ENCODE results near the gene LRP5. TPM values are rescaled to one million over a fixed set of nuclear protein-coding genes. Genes with fewer than 3 reads are reported as not detected.

The LRP5 gene
- total and polyA plus RNA-seq, 9 of the 15 experiments (the other 6 are each of a cell fraction or from before 2014, with no cell fraction given), result 0.48 to 44.2 (median 13.5) TPM

GRCh38 chr11:68459886-68460740 is 147.7 kb downstream of the LRP5 start (continued):
- TF ChIP-seq, protein P1, sequence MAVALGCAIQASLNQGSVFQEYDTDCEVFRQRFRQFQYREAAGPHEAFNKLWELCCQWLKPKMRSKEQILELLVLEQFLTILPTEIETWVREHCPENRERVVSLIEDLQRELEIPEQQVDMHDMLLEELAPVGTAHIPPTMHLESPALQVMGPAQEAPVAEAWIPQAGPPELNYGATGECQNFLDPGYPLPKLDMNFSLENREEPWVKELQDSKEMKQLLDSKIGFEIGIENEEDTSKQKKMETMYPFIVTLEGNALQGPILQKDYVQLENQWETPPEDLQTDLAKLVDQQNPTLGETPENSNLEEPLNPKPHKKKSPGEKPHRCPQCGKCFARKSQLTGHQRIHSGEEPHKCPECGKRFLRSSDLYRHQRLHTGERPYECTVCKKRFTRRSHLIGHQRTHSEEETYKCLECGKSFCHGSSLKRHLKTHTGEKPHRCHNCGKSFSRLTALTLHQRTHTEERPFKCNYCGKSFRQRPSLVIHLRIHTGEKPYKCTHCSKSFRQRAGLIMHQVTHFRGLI (CRISPR knock-in tag; IDR thresholded peaks at IDR 0.05), result no peak
- TF ChIP-seq, protein P2, sequence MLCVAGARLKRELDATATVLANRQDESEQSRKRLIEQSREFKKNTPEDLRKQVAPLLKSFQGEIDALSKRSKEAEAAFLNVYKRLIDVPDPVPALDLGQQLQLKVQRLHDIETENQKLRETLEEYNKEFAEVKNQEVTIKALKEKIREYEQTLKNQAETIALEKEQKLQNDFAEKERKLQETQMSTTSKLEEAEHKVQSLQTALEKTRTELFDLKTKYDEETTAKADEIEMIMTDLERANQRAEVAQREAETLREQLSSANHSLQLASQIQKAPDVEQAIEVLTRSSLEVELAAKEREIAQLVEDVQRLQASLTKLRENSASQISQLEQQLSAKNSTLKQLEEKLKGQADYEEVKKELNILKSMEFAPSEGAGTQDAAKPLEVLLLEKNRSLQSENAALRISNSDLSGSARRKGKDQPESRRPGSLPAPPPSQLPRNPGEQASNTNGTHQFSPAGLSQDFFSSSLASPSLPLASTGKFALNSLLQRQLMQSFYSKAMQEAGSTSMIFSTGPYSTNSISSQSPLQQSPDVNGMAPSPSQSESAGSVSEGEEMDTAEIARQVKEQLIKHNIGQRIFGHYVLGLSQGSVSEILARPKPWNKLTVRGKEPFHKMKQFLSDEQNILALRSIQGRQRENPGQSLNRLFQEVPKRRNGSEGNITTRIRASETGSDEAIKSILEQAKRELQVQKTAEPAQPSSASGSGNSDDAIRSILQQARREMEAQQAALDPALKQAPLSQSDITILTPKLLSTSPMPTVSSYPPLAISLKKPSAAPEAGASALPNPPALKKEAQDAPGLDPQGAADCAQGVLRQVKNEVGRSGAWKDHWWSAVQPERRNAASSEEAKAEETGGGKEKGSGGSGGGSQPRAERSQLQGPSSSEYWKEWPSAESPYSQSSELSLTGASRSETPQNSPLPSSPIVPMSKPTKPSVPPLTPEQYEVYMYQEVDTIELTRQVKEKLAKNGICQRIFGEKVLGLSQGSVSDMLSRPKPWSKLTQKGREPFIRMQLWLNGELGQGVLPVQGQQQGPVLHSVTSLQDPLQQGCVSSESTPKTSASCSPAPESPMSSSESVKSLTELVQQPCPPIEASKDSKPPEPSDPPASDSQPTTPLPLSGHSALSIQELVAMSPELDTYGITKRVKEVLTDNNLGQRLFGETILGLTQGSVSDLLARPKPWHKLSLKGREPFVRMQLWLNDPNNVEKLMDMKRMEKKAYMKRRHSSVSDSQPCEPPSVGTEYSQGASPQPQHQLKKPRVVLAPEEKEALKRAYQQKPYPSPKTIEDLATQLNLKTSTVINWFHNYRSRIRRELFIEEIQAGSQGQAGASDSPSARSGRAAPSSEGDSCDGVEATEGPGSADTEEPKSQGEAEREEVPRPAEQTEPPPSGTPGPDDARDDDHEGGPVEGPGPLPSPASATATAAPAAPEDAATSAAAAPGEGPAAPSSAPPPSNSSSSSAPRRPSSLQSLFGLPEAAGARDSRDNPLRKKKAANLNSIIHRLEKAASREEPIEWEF (CRISPR knock-in tag; IDR thresholded peaks at IDR 0.05), result peak; percentile 91; the same call in 1 of the 2 replicates
- no peak for TF ChIP-seq SETDB1 (IDR thresholded peaks at IDR 0.05; ENCODE audit: low read length)
- no peak for TF ChIP-seq TGIF2 (CRISPR knock-in tag; IDR thresholded peaks at IDR 0.05)
- TF ChIP-seq IRF2 (CRISPR knock-in tag; IDR thresholded peaks at IDR 0.05), result no peak
- no peak for TF ChIP-seq SIX5 (IDR thresholded peaks at IDR 0.05; ENCODE audit: borderline replicate concordance in 1 of 2, insufficient read depth in 1 of 2, low read depth in 1 of 2, low read length in 2 of 2)
- no peak for TF ChIP-seq BCOR (IDR thresholded peaks at IDR 0.05)
- TF ChIP-seq HMGN3 (IDR thresholded peaks at IDR 0.05; ENCODE audit: borderline replicate concordance, extremely low read depth, insufficient read length, low read depth, low read length), result no peak
- no peak for TF ChIP-seq E2F3 (CRISPR knock-in tag; IDR thresholded peaks at IDR 0.05)
- TF ChIP-seq NR3C1 (CRISPR knock-in tag; IDR thresholded peaks at IDR 0.05), result no peak
- TF ChIP-seq ZNF589 (CRISPR knock-in tag; IDR thresholded peaks at IDR 0.05; ENCODE audit: low read depth), result peak; percentile 37; the same call in 1 of the 2 replicates
- peak; percentile 39 for TF ChIP-seq HNRNPH1 (optimal IDR thresholded peaks at IDR 0.05; ENCODE audit: low read depth, low read length)
- TF ChIP-seq, protein P3, sequence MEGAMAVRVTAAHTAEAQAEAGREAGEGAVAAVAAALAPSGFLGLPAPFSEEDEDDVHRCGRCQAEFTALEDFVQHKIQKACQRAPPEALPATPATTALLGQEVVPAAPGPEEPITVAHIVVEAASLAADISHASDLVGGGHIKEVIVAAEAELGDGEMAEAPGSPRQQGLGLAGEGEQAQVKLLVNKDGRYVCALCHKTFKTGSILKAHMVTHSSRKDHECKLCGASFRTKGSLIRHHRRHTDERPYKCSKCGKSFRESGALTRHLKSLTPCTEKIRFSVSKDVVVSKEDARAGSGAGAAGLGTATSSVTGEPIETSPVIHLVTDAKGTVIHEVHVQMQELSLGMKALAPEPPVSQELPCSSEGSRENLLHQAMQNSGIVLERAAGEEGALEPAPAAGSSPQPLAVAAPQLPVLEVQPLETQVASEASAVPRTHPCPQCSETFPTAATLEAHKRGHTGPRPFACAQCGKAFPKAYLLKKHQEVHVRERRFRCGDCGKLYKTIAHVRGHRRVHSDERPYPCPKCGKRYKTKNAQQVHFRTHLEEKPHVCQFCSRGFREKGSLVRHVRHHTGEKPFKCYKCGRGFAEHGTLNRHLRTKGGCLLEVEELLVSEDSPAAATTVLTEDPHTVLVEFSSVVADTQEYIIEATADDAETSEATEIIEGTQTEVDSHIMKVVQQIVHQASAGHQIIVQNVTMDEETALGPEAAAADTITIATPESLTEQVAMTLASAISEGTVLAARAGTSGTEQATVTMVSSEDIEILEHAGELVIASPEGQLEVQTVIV (CRISPR knock-in tag; IDR thresholded peaks at IDR 0.05; ENCODE audit: borderline replicate concordance), result no peak
- no peak for TF ChIP-seq EHMT2 (IDR thresholded peaks at IDR 0.05)
- TF ChIP-seq NFIC (IDR thresholded peaks at IDR 0.05), result peak; percentile 85
- no peak for TF ChIP-seq DMBX1 (CRISPR knock-in tag; IDR thresholded peaks at IDR 0.05; ENCODE audit: borderline replicate concordance)

All from K562 (cell line).